A549 (cell line): ENCODE data around the gene DIP2C. TPM values are rescaled to one million over a fixed set of nuclear protein-coding genes. Genes with fewer than 3 reads are reported as not detected.

ENCODE experiments used
- ATAC-seq, 2 experiments: fragments of 200-7000 bp in 1 of 2; fragments of >200 bp in 1 of 2; cut with Nextera tagmentation in 1 of 2; cut with Tn5 transposase in 1 of 2; 3 replicates each; pipeline versions ENCODE4 v1.8.0 to v1.9.1; 2018 to 2020; ENCODE audit warnings: mild to moderate bottlenecking in 1 of 2, moderate library complexity in 1 of 2
- CTCF ChIA-PET: fragments of 300-600 bp; sonication (Branson Sonifier 250); formaldehyde crosslinking; extraction: SDS; loops from one replicate; lab custom pipeline; 2021; ENCODE audit warnings: antibody characterized with exemption, inconsistent platforms; lab: Yijun Ruan, JAX
- POLR2A ChIA-PET: fragments of 350-600 bp; formaldehyde crosslinking; extraction: SDS; loops from one replicate; lab custom pipeline; 2021; ENCODE audit warnings: antibody characterized with exemption, inconsistent platforms; lab: Yijun Ruan, JAX
- DNase-seq, 2 experiments: peaks; one replicate each; pipeline versions ENCODE4 v3.0.0 to v3.0.0-alpha.2; 2011 to 2016; ENCODE audit warnings: low read depth in 1 of 2, low spot score in 1 of 2
- FAIRE-seq: peaks from 2 replicates; lab custom pipeline; 2011; peaks lifted over from hg19 to GRCh38; lab: Jason Lieb, UNC
- H3K27ac ChIP-seq, 2 experiments: fragments of >200 bp; sonication (Bioruptor Twin); formaldehyde crosslinking; 3 replicates each; pipeline ENCODE4 v1.5.1; 2016 to 2017
- H3K4me1 ChIP-seq: fragments of >200 bp; sonication (Bioruptor Twin); formaldehyde crosslinking; 3 replicates; pipeline ENCODE4 v1.6.1; 2016
- H3K4me2 ChIP-seq: fragments of >200 bp; sonication (Bioruptor Twin); formaldehyde crosslinking; 3 replicates; pipeline ENCODE4 v1.6.1; 2016
- H3K4me3 ChIP-seq: fragments of >200 bp; sonication (Bioruptor Twin); formaldehyde crosslinking; 3 replicates; pipeline ENCODE4 v1.5.1; 2016
- H3K9me3 ChIP-seq: fragments of >200 bp; sonication (Bioruptor Twin); formaldehyde crosslinking; 3 replicates; pipeline ENCODE4 v1.6.1; 2016
- BCL3 ChIP-seq: fragments of >200 bp; sonication (Bioruptor Twin); formaldehyde crosslinking; IDR thresholded peaks from 3 replicates; pipeline ENCODE4 v1.6.1; 2016
- BHLHE40 ChIP-seq: IDR thresholded peaks from 2 replicates; pipeline ENCODE4 v1.6.1; 2012; ENCODE audit warnings: low read depth, low read length, inconsistent platforms
- CBX2 ChIP-seq: fragments of 200-600 bp; sonication (generic); IDR thresholded peaks from 2 replicates; pipeline ENCODE4 v1.6.1; 2016; ENCODE audit warnings: low read depth, mild to moderate bottlenecking, borderline replicate concordance
- CBX8 ChIP-seq: fragments of 200-600 bp; sonication (generic); IDR thresholded peaks from 2 replicates; pipeline ENCODE4 v1.6.1; 2016
- HDAC2 ChIP-seq: fragments of 200-600 bp; sonication (generic); IDR thresholded peaks from 2 replicates; pipeline ENCODE4 v1.6.1; 2016
- HES2 ChIP-seq: fragments of >200 bp; sonication (Bioruptor Twin); formaldehyde crosslinking; IDR thresholded peaks from 2 replicates; pipeline ENCODE4 v1.6.1; 2016
- HEYL ChIP-seq: fragments of 250-450 bp; sonication (Bioruptor Pico); IDR thresholded peaks from 2 replicates; pipeline ENCODE4 v1.8.0; 2021; ENCODE audit warnings: mild to moderate bottlenecking, moderate library complexity
- HOXA7 ChIP-seq: fragments of 250-450 bp; sonication (Bioruptor Pico); IDR thresholded peaks from 2 replicates; pipeline ENCODE4 v1.5.0; 2020; ENCODE audit warnings: mild to moderate bottlenecking, moderate library complexity
- MAX ChIP-seq: IDR thresholded peaks from 2 replicates; pipeline ENCODE4 v1.6.1; 2012
- MYC ChIP-seq: IDR thresholded peaks from 2 replicates; pipeline ENCODE4 v1.6.1; 2012; ENCODE audit warnings: mild to moderate bottlenecking, inconsistent platforms, low read length, improper control_type of control experiment, borderline replicate concordance
- NR3C1 ChIP-seq: fragments of >200 bp; sonication (Bioruptor Twin); formaldehyde crosslinking; IDR thresholded peaks from 3 replicates; pipeline ENCODE4 v1.6.1; 2017
- POLR2A ChIP-seq: IDR thresholded peaks from 2 replicates; pipeline ENCODE4 v1.6.1; 2012; ENCODE audit warnings: mild to moderate bottlenecking, low read length
- RAD21 ChIP-seq, 2 experiments: fragments of >200 bp in 1 of 2; sonication (Bioruptor Twin) in 1 of 2; formaldehyde crosslinking in 1 of 2; IDR thresholded peaks in 1 of 2; conservative IDR thresholded peaks in 1 of 2; 2 replicates in 1 of 2; 3 replicates in 1 of 2; pipeline ENCODE4 v1.6.1; 2012 to 2018; ENCODE audit warnings: inconsistent platforms in 1 of 2
- RCOR1 ChIP-seq: fragments of 150-350 bp; IDR thresholded peaks from 2 replicates; pipeline ENCODE4 v1.6.1; 2014; ENCODE audit warnings: antibody characterized with exemption, low read length, low read depth
- RFX5 ChIP-seq: fragments of 450-650 bp; IDR thresholded peaks from 2 replicates; pipeline ENCODE4 v1.7.1; 2014; ENCODE audit warnings: antibody characterized with exemption, mild to moderate bottlenecking, moderate library complexity
- SMC3 ChIP-seq: fragments of >200 bp; sonication (Bioruptor Twin); formaldehyde crosslinking; IDR thresholded peaks from 3 replicates; pipeline ENCODE4 v1.6.1; 2018; ENCODE audit warnings: inconsistent platforms
- TFCP2L1 ChIP-seq: fragments of 250-450 bp; sonication (Bioruptor Pico); IDR thresholded peaks from 2 replicates; pipeline ENCODE4 v1.5.0; 2021; ENCODE audit warnings: mild to moderate bottlenecking
- TP53 ChIP-seq: fragments of 250-450 bp; sonication (Bioruptor Pico); IDR thresholded peaks from 2 replicates; pipeline ENCODE4 v1.5.0; 2021; ENCODE audit warnings: mild to moderate bottlenecking, moderate library complexity
- ZSCAN20 ChIP-seq: fragments of 250-450 bp; sonication (Bioruptor Pico); IDR thresholded peaks from 2 replicates; pipeline ENCODE4 v1.8.0; 2022; ENCODE audit warnings: mild to moderate bottlenecking, moderate library complexity
- WGBS: methylation state at CpG from one replicate; pipeline ENCODE4 v1.1.6; 2017; ENCODE audit errors: missing lambda C conversion rate; 5-methylcytosine and 5-hydroxymethylcytosine counted together
- polyA plus RNA-seq, 4 experiments: library from polyadenylated mRNA; depleted of rRNA in 3 of 4; stranded (reverse); fragments of >200 nt; fragmentation: RNase III in 1 of 4; extraction: RNeasy Plus Mini Kit Qiagen cat#74134 plus additional on column Dnase treatment in 1 of 4; gene quantifications; 2 replicates in 3 of 4; 3 replicates in 1 of 4; pipeline ENCODE4 v1.2.3, GENCODE V29; 2011 to 2017
- TF ChIP-seq, protein P1 (sequence below): IDR thresholded peaks from 2 replicates; pipeline ENCODE4 v1.6.1; 2012
- TF ChIP-seq, protein P2 (sequence below): fragments of 450-650 bp; IDR thresholded peaks from 2 replicates; pipeline ENCODE4 v1.6.1; 2014; ENCODE audit warnings: antibody characterized with exemption

DIP2C gene
- polyA plus RNA-seq, 2 of the 4 experiments (the other 2 are of a cell fraction): 3.7 to 5.0 TPM

DNA sequence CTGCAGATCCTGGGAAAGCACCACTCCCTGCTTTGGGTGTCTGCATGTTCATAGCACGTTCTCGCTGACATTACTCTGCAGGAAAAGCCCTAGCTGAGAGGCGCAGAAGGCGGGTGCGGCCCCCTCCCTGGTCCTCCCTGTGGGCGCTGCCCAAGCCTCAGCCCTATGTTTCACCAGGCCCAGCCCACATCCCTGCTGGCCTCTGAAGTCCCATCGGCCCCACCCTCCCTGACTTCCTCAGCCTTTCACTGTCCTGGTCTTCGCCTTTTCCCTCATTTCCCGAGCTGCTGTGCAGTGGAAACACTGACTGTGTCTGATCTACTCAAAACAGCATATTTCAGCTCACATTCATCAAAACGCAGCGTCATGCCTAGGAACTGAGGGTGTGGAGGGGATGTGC, 36.3 kb upstream of the DIP2C start:
- no peak overlapping the region for H3K4me3 ChIP-seq
- no peak for TF ChIP-seq TFCP2L1 (CRISPR knock-in tag)
- TF ChIP-seq ZSCAN20 (CRISPR knock-in tag): no peak
- no peak for TF ChIP-seq HOXA7 (CRISPR knock-in tag)
- no peak for TF ChIP-seq HES2
- no peak for TF ChIP-seq TP53 (CRISPR knock-in tag)
- no peak for TF ChIP-seq CBX8
- TF ChIP-seq, all 56 proteins: peak for 0
- no peaks in the 10 kb centered on the region for H3K4me1 ChIP-seq
- no peak overlapping the region for H3K27ac ChIP-seq
- ATAC-seq (no peak; a peak in 1 of 6 replicates), DNase-seq (no peak), FAIRE-seq (no peak)
- CTCF ChIA-PET: no interaction called here
- POLR2A ChIA-PET: no interaction called here
- H3K9me3 ChIP-seq: no peaks in the 10 kb centered on the region
- 70% methylated on average over 11 of the region's 11 CpGs for WGBS
- H3K4me2 ChIP-seq: no peak overlapping the region

DNA sequence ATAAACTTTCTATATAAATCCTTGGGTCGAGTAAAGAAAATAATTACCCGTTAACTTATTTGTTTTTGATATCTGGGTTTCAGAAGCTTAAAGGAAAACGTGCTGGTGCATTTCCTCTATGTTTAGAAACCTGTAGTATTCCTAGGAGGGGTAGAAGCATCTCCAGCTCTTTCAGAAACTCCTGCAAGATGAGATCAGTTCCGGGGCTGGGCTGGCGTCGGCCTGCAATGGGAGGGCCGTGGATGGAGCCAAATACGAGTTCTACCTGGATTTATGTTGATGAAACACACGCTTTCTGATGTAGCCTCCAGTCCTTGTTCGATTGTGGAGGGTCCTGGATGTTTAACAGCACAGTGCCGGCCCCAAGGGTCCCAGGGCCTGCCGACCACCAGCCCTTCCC, 35.8 kb upstream of the DIP2C start:
- Histone ChIP-seq H3K4me1 (no peaks in the 10 kb centered on the region), H3K4me3 (no peak overlapping the region), H3K9me3 (no peaks in the 10 kb centered on the region), H3K27ac (no peak overlapping the region)
- FAIRE-seq (no peak), DNase-seq (no peak), ATAC-seq (peak in 1 of 2 experiments; percentile 18; a peak in 2 of 6 replicates)
- 38% methylated on average over 9 of the region's 12 CpGs for WGBS
- CTCF ChIA-PET: no interaction called here
- POLR2A ChIA-PET: no interaction called here
- no peak for TF ChIP-seq BCL3
- no peak for TF ChIP-seq CBX2
- no peak for TF ChIP-seq HDAC2
- no peak for TF ChIP-seq HEYL
- TF ChIP-seq, protein P1, sequence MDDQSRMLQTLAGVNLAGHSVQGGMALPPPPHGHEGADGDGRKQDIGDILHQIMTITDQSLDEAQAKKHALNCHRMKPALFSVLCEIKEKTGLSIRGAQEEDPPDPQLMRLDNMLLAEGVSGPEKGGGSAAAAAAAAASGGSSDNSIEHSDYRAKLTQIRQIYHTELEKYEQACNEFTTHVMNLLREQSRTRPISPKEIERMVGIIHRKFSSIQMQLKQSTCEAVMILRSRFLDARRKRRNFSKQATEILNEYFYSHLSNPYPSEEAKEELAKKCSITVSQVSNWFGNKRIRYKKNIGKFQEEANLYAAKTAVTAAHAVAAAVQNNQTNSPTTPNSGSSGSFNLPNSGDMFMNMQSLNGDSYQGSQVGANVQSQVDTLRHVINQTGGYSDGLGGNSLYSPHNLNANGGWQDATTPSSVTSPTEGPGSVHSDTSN: no peak
- no peak for TF ChIP-seq POLR2A
- no peak for TF ChIP-seq BHLHE40
- no peak for TF ChIP-seq MYC
- no peak for TF ChIP-seq SMC3
- no peak for TF ChIP-seq MAX
- TF ChIP-seq, all 56 proteins: peak for 0
- H3K4me2 ChIP-seq: no peak overlapping the region

GRCh38 chr10:723973-724372, 34.5 kb upstream of the DIP2C start:
- DNase-seq (no peak), FAIRE-seq (no peak), ATAC-seq (no peak)
- no peak overlapping the region for H3K4me3 ChIP-seq
- 64% methylated on average over 13 of the region's 16 CpGs for WGBS
- TF ChIP-seq, protein P2, sequence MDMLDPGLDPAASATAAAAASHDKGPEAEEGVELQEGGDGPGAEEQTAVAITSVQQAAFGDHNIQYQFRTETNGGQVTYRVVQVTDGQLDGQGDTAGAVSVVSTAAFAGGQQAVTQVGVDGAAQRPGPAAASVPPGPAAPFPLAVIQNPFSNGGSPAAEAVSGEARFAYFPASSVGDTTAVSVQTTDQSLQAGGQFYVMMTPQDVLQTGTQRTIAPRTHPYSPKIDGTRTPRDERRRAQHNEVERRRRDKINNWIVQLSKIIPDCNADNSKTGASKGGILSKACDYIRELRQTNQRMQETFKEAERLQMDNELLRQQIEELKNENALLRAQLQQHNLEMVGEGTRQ: peak; percentile 20; the same call in 1 of the 2 replicates
- TF ChIP-seq CBX8: no peak
- H3K4me1 ChIP-seq: no peaks in the 10 kb centered on the region
- H3K27ac ChIP-seq: no peak overlapping the region
- POLR2A ChIA-PET: no interaction called here
- CTCF ChIA-PET: no interaction called here
- H3K9me3 ChIP-seq: no peaks in the 10 kb centered on the region
- no peak overlapping the region for H3K4me2 ChIP-seq

GRCh38 chr10:722281-723060, 33.0 kb upstream of the DIP2C start:
- Histone ChIP-seq H3K4me3 (no peak overlapping the region), H3K4me1 (no peaks in the 10 kb centered on the region), H3K27ac (no peak overlapping the region), H3K9me3 (no peaks in the 10 kb centered on the region), H3K4me2 (no peak overlapping the region)
- ATAC-seq (no peak), FAIRE-seq (no peak), DNase-seq (no peak)
- CTCF ChIA-PET: interaction anchor here (0.8 kb wide), 1 partner anchor 11 kb away, joined by 3 read pairs; no protein-coding TSS in a partner anchor
- 68% methylated on average over 22 of the region's 26 CpGs for WGBS
- POLR2A ChIA-PET: no interaction called here
- no peak for TF ChIP-seq SMC3
- TF ChIP-seq POLR2A: no peak
- no peak for TF ChIP-seq RAD21 (conservative IDR thresholded peaks at IDR 0.05 in 1 of 2, IDR thresholded peaks at IDR 0.05 in 1 of 2)
- no peak for TF ChIP-seq NR3C1
- no peak for TF ChIP-seq HOXA7 (CRISPR knock-in tag)
- TF ChIP-seq RFX5: no peak
- TF ChIP-seq RCOR1: no peak
